Esophagus squamous epithelium (tissue), 5 donors: ENCODE data around the gene PRRG2. TPM values are rescaled to one million over a fixed set of nuclear protein-coding genes. Genes with fewer than 3 reads are reported as not detected.
"Not testable (repeated sequence)": the region's sequence is repeated elsewhere in the genome, so short reads cannot be mapped to it uniquely, and the experiment has no call there.

Experiments used
- DNase-seq: peaks from one replicate; lab custom pipeline; 2025; lab: John Stamatoyannopoulos, UW
- H3K27ac ChIP-seq, 4 donors: fragments of 200-600 bp; sonication (generic); one replicate each; pipeline ENCODE4 v1.5.1; 2016 to 2019; ENCODE audit warnings: mild to moderate bottlenecking in 1 of 4
- H3K27me3 ChIP-seq, 4 donors: fragments of 200-600 bp; sonication (generic); 1 replicate in 3 of 4; 2 replicates in 1 of 4; pipeline versions ENCODE4 v1.5.1 to v1.6.0; 2017 to 2021; ENCODE audit warnings: antibody characterized with exemption in 1 of 4
- H3K36me3 ChIP-seq, 3 donors: fragments of 200-600 bp; sonication (generic); one replicate each; pipeline ENCODE4 v1.5.1; 2016 to 2019
- H3K4me1 ChIP-seq, 3 donors: fragments of 200-600 bp; sonication (generic); one replicate each; pipeline ENCODE4 v1.5.1; 2017 to 2019
- H3K4me3 ChIP-seq, 4 donors: fragments of 200-600 bp; sonication (generic); 1 replicate in 3 of 4; 2 replicates in 1 of 4; pipeline ENCODE4 v1.5.1; 2016 to 2019; ENCODE audit warnings: mild to moderate bottlenecking in 2 of 4, moderate library complexity in 1 of 4
- H3K9me3 ChIP-seq, 3 donors: fragments of 200-600 bp; sonication (generic); one replicate each; pipeline ENCODE4 v1.5.1; 2016 to 2019
- POLR2A ChIP-seq, 4 donors: fragments of 450-650 bp; IDR thresholded peaks; one replicate each; pipeline ENCODE4 v1.6.1; 2017; ENCODE audit warnings: antibody characterized with exemption in 4 of 4, mild to moderate bottlenecking in 4 of 4, moderate library complexity in 3 of 4
- WGBS, 2 donors: methylation state at CpG; one replicate each; pipeline ENCODE4 v1.1.5; 2018; 5-methylcytosine and 5-hydroxymethylcytosine counted together
- intact Hi-C: fragments of 100-400 bp; cut with DNase I; formaldehyde crosslinking; loops from one replicate; pipeline ENCODE4 v1.15.0; 2022
- total RNA-seq, 4 donors: library from RNA; depleted of rRNA; stranded (reverse); fragments of >200 nt; gene quantifications; one replicate each; pipeline ENCODE4 v1.1.0, GENCODE V29; 2016
- TF ChIP-seq, protein P1 (sequence below), 6 experiments: fragments of 450-650 bp in 4 of 6; fragments of 200-600 bp in 2 of 6; sonication (generic) in 2 of 6; IDR thresholded peaks; one replicate each; pipeline ENCODE4 v1.5.1; 2016 to 2019; ENCODE audit warnings: antibody characterized with exemption in 6 of 6, mild to moderate bottlenecking in 4 of 6, moderate library complexity in 4 of 6
- donor health status: DM: yes; HTN: yes; CAD: no.

The PRRG2 gene
- total RNA-seq, 4 donors from 2014 or later = 7.7 to 19.8 (median 8.8) TPM

DNA sequence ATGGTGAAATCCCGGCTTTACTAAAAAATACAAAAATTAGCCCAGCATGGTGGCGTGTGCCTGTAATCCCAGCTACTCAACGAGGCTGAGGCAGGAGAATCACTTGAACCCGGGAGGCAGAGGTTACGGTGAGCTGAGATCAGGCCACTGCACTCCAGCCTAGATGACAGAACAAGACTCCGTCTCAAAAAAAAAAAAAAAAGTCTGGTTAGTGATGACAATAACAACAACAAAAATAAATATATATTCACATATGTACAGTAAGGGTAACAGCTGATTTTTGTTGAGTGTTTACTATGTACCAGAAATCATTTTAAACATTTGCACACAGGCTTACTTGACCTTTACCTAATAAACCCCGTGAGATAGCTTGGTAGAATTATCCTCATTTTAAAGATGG lies 35.8 kb downstream of the PRRG2 start:
- Histone ChIP-seq H3K27ac (no peak overlapping the region), H3K27me3 (no peaks in the 10 kb centered on the region), H3K4me3 (no peak overlapping the region), H3K4me1 (peaks cover 0 to 28% (median 11%) of the 10 kb centered on the region in 3 donors), H3K36me3 (peaks cover 38 to 94% (median 45%) of the 10 kb centered on the region in 3 donors), H3K9me3 (no peaks in the 10 kb centered on the region)
- no peak for DNase-seq
- intact Hi-C loops = no loop called here
- WGBS, 2 donors = 90 to 91% methylated on average over 7 of the region's 7 CpGs
- no peak for TF ChIP-seq POLR2A (IDR thresholded peaks at IDR 0.05)
- TF ChIP-seq, protein P1, sequence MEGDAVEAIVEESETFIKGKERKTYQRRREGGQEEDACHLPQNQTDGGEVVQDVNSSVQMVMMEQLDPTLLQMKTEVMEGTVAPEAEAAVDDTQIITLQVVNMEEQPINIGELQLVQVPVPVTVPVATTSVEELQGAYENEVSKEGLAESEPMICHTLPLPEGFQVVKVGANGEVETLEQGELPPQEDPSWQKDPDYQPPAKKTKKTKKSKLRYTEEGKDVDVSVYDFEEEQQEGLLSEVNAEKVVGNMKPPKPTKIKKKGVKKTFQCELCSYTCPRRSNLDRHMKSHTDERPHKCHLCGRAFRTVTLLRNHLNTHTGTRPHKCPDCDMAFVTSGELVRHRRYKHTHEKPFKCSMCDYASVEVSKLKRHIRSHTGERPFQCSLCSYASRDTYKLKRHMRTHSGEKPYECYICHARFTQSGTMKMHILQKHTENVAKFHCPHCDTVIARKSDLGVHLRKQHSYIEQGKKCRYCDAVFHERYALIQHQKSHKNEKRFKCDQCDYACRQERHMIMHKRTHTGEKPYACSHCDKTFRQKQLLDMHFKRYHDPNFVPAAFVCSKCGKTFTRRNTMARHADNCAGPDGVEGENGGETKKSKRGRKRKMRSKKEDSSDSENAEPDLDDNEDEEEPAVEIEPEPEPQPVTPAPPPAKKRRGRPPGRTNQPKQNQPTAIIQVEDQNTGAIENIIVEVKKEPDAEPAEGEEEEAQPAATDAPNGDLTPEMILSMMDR (IDR thresholded peaks at IDR 0.05) = no peak

DNA sequence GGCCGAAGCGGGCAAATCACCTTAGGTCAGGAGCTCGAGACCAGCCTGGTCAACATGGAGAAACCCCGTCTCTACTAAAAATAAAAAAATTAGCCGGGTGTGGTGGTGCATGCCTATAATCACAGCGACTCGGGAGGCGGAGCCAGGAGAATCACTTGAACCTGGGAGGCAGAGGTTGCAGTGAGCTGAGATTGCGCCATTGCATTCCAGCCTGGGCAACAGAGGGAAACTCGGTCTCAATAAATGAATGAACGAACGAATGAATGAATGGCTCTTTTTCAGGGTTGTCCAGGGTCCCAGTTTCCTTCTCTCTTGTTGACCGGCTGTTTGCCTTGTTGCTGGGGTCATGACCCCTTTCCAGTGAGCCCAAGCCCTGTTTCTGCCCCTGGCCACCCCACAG lies 36.7 kb downstream of the PRRG2 start:
- H3K27me3 ChIP-seq, intact Hi-C loops, H3K27ac ChIP-seq, H3K4me3 ChIP-seq, DNase-seq, H3K9me3 ChIP-seq: not testable (repeated sequence)
- Histone ChIP-seq H3K4me1 (peaks cover 0 to 19% (median 8%) of the 10 kb centered on the region in 3 donors), H3K36me3 (peaks cover 38 to 98% (median 45%) of the 10 kb centered on the region in 3 donors)
- whole genome bisulfite sequencing, 2 donors = 91% methylated on average over 13 of the region's 13 CpGs

DNA sequence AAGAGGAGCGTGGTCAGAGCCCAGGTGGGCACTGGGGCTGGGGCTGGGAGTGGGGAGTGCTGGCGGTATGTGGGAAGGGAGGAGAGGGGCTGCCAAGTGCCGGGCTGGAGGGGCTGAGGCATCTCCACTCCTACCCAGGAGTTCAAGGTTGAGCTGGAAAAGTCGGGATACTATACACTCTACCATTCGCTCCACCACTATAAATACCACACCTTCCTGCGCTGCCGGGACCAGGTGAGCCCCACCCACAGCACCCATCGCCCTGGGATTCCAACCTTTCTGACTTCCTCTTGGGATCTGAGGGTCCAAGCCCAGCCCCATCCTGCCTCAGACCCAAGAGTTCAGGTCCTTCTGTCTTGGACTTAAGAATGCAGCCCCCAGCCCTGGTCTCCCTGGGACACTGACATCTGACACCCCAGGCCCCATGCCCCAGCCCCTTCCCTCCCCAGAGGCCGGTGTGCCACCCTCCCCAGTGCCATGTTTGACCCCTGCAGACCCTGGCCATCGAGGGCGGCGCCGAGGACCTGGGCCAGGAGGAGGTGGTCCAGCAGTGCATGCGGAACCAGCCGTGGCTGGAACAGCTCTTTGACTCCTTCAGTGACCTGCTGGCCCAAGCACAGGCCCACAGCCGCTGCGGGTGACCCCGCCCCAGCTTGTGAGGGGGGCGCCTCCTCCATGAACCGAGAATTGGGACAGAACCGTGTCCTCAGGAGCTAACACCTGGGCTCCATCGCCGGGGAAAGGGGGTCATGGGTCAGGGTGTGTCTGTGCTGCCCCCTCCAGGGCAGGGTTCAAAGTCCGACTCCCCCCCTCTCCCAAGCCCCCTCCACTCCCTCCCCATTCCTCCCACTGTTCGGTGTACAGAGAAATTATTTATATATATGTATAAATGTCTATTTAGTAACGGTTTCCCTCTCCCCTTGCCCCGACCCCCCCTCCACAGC lies 44.1 kb downstream of the PRRG2 start:
- intact Hi-C loops = no loop called here
- Histone ChIP-seq H3K9me3 (no peaks in the 10 kb centered on the region), H3K4me1 (peaks cover 0 to 3% (median 0%) of the 10 kb centered on the region in 3 donors), H3K36me3 (peaks cover 13 to 72% (median 25%) of the 10 kb centered on the region in 3 donors), H3K27me3 (no peaks in the 10 kb centered on the region), H3K27ac (no peak overlapping the region), H3K4me3 (no peak overlapping the region)
- no peak for DNase-seq
- 74 to 84% methylated on average over 9 to 14 of the region's 27 CpGs for WGBS, 2 donors
- TF ChIP-seq, protein P1 (IDR thresholded peaks at IDR 0.05) = no peak
- no peak for TF ChIP-seq POLR2A (IDR thresholded peaks at IDR 0.05)

DNA sequence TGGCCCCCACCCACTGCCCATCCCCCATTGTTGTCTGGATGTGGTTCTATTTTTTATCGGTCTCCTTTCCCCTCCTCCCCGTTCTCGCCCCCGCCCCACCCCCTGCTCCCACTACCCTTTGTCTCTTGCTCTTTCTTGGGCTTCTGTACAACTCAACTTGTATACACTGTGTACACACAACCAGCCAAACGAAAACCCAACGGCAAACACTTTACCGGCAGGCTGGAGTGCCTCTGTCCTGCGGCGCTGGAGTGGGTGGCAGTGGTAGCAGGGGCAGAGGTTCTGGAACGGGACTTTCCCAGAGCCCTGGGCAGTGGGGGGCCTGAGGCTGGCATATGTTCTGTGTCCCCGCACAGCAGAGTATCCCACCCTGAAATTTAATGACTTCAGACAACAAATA lies 45.1 kb downstream of the PRRG2 start:
- TF ChIP-seq, protein P1 (IDR thresholded peaks at IDR 0.05) = no peak
- TF ChIP-seq POLR2A (IDR thresholded peaks at IDR 0.05) = no peak
- intact Hi-C loops = no loop called here
- WGBS, 2 donors = 72 to 83% methylated on average over 4 of the region's 11 CpGs
- Histone ChIP-seq H3K36me3 (peaks cover 8 to 63% (median 21%) of the 10 kb centered on the region in 3 donors), H3K27me3 (no peaks in the 10 kb centered on the region), H3K4me3 (no peak overlapping the region), H3K9me3 (no peaks in the 10 kb centered on the region), H3K27ac (no peak overlapping the region), H3K4me1 (peaks cover 5 to 13% (median 6%) of the 10 kb centered on the region in 3 donors)
- no peak for DNase-seq

DNA sequence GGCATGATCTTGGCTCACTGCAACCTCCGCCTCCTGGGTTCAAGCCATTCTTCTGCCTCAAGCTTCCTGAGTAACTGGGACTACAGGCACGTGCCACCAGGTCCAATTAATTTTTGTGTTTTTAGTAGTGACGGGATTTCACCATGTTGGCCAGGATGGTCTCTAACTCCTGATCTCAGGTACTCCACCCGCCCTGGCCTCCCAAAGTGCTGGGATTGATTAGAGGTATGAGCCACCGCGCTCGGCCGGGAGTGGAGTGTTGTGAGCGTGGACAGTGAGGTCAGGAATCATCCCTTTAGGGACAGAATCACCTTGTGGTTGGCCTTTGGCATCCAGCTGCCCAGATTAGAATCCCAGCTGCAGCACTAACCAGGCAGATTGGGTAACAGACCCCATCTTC lies 48.5 kb downstream of the PRRG2 start:
- Histone ChIP-seq H3K4me1 (peaks cover 5 to 23% (median 7%) of the 10 kb centered on the region in 3 donors), H3K9me3 (no peaks in the 10 kb centered on the region), H3K27me3 (no peaks in the 10 kb centered on the region), H3K4me3 (no peak overlapping the region), H3K27ac (no peak overlapping the region), H3K36me3 (peaks cover 0 to 38% (median 13%) of the 10 kb centered on the region in 3 donors)
- no peak for TF ChIP-seq POLR2A (IDR thresholded peaks at IDR 0.05)
- TF ChIP-seq, protein P1 (IDR thresholded peaks at IDR 0.05) = no peak
- 80 to 94% methylated on average over 4 to 9 of the region's 9 CpGs for WGBS, 2 donors
- DNase-seq = no peak
- intact Hi-C loops = no loop called here
